Measurements from ENCODE around the gene ARTN.

DNA sequence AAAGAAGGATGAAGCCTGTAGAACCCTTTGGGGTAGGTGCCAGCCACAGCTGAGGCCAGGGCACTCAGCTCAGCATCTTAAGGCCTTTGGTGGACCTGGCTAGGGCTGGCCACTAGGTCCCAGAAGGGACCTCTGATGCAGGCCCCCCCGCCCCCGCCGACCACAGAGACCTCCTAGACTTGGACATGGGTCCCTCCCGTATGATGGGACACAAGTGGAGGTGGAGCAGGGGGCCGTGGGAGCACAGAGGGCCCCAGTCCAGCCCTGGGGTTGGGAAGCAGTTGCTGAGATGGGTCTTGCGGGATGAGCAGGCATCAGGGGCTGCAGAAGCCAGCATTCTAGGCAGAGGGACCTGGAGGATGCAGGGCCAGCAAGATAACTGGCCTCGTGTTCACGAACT lies 48.6 kb downstream of the ARTN start:
- TF ChIP-seq, protein P1, sequence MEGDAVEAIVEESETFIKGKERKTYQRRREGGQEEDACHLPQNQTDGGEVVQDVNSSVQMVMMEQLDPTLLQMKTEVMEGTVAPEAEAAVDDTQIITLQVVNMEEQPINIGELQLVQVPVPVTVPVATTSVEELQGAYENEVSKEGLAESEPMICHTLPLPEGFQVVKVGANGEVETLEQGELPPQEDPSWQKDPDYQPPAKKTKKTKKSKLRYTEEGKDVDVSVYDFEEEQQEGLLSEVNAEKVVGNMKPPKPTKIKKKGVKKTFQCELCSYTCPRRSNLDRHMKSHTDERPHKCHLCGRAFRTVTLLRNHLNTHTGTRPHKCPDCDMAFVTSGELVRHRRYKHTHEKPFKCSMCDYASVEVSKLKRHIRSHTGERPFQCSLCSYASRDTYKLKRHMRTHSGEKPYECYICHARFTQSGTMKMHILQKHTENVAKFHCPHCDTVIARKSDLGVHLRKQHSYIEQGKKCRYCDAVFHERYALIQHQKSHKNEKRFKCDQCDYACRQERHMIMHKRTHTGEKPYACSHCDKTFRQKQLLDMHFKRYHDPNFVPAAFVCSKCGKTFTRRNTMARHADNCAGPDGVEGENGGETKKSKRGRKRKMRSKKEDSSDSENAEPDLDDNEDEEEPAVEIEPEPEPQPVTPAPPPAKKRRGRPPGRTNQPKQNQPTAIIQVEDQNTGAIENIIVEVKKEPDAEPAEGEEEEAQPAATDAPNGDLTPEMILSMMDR (conservative IDR thresholded peaks at IDR 0.05; ENCODE audit: low read depth in 2 of 2), result no peak
- TF ChIP-seq POLR2AphosphoS5 (IDR thresholded peaks at IDR 0.05; ENCODE audit: low read depth) (no peak), EZH2phosphoT487 (IDR thresholded peaks at IDR 0.05; ENCODE audit: unreplicated experiment) (no peak), STAT1 (IDR thresholded peaks at IDR 0.05; ENCODE audit: unreplicated experiment) (no peak), EZH2 (IDR thresholded peaks at IDR 0.05; ENCODE audit: low read depth, unreplicated experiment) (no peak), CREB1 (CRISPR knock-in tag; IDR thresholded peaks at IDR 0.05; ENCODE audit: low read depth) (no peak), ZNF331 (CRISPR knock-in tag; IDR thresholded peaks at IDR 0.05; ENCODE audit: low read depth) (no peak), JUNB (IDR thresholded peaks at IDR 0.05; ENCODE audit: unreplicated experiment) (no peak)
- TF ChIP-seq, protein P2, sequence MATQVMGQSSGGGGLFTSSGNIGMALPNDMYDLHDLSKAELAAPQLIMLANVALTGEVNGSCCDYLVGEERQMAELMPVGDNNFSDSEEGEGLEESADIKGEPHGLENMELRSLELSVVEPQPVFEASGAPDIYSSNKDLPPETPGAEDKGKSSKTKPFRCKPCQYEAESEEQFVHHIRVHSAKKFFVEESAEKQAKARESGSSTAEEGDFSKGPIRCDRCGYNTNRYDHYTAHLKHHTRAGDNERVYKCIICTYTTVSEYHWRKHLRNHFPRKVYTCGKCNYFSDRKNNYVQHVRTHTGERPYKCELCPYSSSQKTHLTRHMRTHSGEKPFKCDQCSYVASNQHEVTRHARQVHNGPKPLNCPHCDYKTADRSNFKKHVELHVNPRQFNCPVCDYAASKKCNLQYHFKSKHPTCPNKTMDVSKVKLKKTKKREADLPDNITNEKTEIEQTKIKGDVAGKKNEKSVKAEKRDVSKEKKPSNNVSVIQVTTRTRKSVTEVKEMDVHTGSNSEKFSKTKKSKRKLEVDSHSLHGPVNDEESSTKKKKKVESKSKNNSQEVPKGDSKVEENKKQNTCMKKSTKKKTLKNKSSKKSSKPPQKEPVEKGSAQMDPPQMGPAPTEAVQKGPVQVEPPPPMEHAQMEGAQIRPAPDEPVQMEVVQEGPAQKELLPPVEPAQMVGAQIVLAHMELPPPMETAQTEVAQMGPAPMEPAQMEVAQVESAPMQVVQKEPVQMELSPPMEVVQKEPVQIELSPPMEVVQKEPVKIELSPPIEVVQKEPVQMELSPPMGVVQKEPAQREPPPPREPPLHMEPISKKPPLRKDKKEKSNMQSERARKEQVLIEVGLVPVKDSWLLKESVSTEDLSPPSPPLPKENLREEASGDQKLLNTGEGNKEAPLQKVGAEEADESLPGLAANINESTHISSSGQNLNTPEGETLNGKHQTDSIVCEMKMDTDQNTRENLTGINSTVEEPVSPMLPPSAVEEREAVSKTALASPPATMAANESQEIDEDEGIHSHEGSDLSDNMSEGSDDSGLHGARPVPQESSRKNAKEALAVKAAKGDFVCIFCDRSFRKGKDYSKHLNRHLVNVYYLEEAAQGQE (IDR thresholded peaks at IDR 0.05; ENCODE audit: unreplicated experiment), result no peak
- TF ChIP-seq, protein P3, sequence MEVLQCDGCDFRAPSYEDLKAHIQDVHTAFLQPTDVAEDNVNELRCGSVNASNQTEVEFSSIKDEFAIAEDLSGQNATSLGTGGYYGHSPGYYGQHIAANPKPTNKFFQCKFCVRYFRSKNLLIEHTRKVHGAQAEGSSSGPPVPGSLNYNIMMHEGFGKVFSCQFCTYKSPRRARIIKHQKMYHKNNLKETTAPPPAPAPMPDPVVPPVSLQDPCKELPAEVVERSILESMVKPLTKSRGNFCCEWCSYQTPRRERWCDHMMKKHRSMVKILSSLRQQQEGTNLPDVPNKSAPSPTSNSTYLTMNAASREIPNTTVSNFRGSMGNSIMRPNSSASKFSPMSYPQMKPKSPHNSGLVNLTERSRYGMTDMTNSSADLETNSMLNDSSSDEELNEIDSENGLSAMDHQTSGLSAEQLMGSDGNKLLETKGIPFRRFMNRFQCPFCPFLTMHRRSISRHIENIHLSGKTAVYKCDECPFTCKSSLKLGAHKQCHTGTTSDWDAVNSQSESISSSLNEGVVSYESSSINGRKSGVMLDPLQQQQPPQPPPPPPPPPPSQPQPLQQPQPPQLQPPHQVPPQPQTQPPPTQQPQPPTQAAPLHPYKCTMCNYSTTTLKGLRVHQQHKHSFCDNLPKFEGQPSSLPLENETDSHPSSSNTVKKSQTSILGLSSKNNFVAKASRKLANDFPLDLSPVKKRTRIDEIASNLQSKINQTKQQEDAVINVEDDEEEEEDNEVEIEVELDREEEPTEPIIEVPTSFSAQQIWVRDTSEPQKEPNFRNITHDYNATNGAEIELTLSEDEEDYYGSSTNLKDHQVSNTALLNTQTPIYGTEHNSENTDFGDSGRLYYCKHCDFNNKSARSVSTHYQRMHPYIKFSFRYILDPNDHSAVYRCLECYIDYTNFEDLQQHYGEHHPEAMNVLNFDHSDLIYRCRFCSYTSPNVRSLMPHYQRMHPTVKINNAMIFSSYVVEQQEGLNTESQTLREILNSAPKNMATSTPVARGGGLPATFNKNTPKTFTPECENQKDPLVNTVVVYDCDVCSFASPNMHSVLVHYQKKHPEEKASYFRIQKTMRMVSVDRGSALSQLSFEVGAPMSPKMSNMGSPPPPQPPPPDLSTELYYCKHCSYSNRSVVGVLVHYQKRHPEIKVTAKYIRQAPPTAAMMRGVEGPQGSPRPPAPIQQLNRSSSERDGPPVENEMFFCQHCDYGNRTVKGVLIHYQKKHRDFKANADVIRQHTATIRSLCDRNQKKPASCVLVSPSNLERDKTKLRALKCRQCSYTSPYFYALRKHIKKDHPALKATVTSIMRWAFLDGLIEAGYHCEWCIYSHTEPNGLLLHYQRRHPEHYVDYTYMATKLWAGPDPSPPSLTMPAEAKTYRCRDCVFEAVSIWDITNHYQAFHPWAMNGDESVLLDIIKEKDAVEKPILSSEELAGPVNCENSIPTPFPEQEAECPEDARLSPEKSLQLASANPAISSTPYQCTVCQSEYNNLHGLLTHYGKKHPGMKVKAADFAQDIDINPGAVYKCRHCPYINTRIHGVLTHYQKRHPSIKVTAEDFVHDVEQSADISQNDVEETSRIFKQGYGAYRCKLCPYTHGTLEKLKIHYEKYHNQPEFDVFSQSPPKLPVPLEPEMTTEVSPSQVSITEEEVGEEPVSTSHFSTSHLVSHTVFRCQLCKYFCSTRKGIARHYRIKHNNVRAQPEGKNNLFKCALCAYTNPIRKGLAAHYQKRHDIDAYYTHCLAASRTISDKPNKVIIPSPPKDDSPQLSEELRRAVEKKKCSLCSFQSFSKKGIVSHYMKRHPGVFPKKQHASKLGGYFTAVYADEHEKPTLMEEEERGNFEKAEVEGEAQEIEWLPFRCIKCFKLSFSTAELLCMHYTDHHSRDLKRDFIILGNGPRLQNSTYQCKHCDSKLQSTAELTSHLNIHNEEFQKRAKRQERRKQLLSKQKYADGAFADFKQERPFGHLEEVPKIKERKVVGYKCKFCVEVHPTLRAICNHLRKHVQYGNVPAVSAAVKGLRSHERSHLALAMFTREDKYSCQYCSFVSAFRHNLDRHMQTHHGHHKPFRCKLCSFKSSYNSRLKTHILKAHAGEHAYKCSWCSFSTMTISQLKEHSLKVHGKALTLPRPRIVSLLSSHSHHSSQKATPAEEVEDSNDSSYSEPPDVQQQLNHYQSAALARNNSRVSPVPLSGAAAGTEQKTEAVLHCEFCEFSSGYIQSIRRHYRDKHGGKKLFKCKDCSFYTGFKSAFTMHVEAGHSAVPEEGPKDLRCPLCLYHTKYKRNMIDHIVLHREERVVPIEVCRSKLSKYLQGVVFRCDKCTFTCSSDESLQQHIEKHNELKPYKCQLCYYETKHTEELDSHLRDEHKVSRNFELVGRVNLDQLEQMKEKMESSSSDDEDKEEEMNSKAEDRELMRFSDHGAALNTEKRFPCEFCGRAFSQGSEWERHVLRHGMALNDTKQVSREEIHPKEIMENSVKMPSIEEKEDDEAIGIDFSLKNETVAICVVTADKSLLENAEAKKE (CRISPR knock-in tag; IDR thresholded peaks at IDR 0.05), result no peak

All from GM23338 (cell line).